Right cardiac atrium (tissue), 5 donors: ENCODE measurements around the gene MED27. TPM values are rescaled to one million over a fixed set of nuclear protein-coding genes. Genes with fewer than 3 reads are reported as not detected.

Experiments used
- ATAC-seq, 2 donors: fragments of 200-7000 bp; cut with Tn5 transposase; one replicate each; pipeline versions ENCODE4 v1.8.0 to v1.9.1; 2020; ENCODE audit warnings: moderate library complexity in 2 of 2, mild to moderate bottlenecking in 1 of 2
- DNase-seq, 3 donors: peaks; one replicate each; pipeline ENCODE4 v3.0.0-alpha.2; 2020
- H3K27ac ChIP-seq: one replicate; pipeline ENCODE4 v1.5.1; 2013; ENCODE audit warnings: mild to moderate bottlenecking, low read length, control low read depth, moderate library complexity
- H3K27me3 ChIP-seq: one replicate; pipeline ENCODE4 v1.6.1; 2013; ENCODE audit not compliant: control insufficient read depth, insufficient read depth
- H3K4me1 ChIP-seq: one replicate; pipeline ENCODE4 v1.6.1; 2013; ENCODE audit warnings: low read length; ENCODE audit not compliant: control insufficient read depth, insufficient read depth
- H3K4me3 ChIP-seq: one replicate; pipeline ENCODE4 v1.5.1; 2013; ENCODE audit warnings: low read length, control low read depth
- H3K9me3 ChIP-seq: one replicate; pipeline ENCODE4 v1.6.1; 2013; ENCODE audit warnings: low read length; ENCODE audit not compliant: control insufficient read depth
- WGBS: extraction: QIAGEN DNeasy Blood & Tissue Kit; methylation state at CpG from one replicate; pipeline ENCODE4 v1.1.7; 2013; 5-methylcytosine and 5-hydroxymethylcytosine counted together
- intact Hi-C, 4 donors: fragments of 100-400 bp; cut with DNase I; formaldehyde crosslinking; loops; one replicate each; pipeline versions ENCODE4 v1.11.0 to v1.14.0; 2022 to 2023
- polyA plus RNA-seq: library from polyadenylated mRNA; stranded (reverse); fragments of 200-250 nt; gene quantifications from one replicate; pipeline ENCODE4 v1.2.3, GENCODE V29; 2013
- total RNA-seq, 4 donors: library from RNA; stranded (reverse); fragmentation: NEBNext Ultra II Directional; extraction: Animal tissue kit (Norgen Biotek cat#: 25700); gene quantifications; one replicate each; pipeline ENCODE4 v1.2.1, GENCODE V29; 2021
- donor health status: healthy with polysubstance abuse.
- donor health status: DM: no; HTN: yes; CAD: no.
- donor health status: DM: no; HTN: no; CAD: no.
- donor health status: DM: no; HTN: yes; CAD: no; lungs with severe emphysema.
- donor health status: DM: yes; HTN: yes; CAD: no.

MED27 gene
- total and polyA plus RNA-seq, 5 donors, result 19.9 to 22.7 (median 21.2) TPM

- Histone ChIP-seq H3K27me3 (peaks cover 3% of the 10 kb centered on the region), H3K4me3 (no peak overlapping the region), H3K27ac (no peak overlapping the region), H3K4me1 (no peaks in the 10 kb centered on the region), H3K9me3 (no peaks in the 10 kb centered on the region)
- ATAC-seq (peak; percentile 81 to 86), DNase-seq (peak; percentile 64 to 85 (median 85))
- intact Hi-C loops, result loop anchor here in 1 of 4 donors (10.0 kb wide), 1 partner anchor 61 kb away; no protein-coding TSS in a partner anchor
- 32% methylated on average over 18 of the region's 18 CpGs for WGBS
These were observed 34.5 kb upstream of the MED27 start for GRCh38 chr9:132114102-132114707.

DNA sequence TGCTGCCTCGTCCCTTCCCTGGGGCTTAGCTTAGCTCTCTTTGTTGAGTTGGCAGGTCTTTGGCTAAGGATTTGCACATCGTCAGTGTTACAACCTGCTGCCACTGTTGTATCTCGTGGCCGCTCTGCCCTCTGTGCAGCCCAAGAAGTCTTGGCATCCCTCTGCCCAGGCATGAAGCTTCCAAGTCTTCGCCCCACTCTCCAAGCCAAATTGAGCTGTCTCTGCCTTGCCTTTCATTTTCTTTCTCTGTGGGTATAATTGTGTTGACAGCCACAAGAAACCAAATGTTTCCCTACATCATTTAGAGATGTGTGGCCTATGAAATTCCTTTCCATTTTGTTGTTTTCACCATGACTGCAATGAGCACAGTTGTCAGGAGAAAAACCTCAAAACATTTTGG is 29.6 kb upstream of the MED27 start:
- Histone ChIP-seq H3K27ac (no peak overlapping the region), H3K4me1 (no peaks in the 10 kb centered on the region), H3K4me3 (no peak overlapping the region), H3K9me3 (no peaks in the 10 kb centered on the region), H3K27me3 (no peaks in the 10 kb centered on the region)
- no peak for DNase-seq
- intact Hi-C loops, result no loop called here
- WGBS, result 65% methylated on average over 5 of the region's 5 CpGs
- no peak for ATAC-seq

DNA sequence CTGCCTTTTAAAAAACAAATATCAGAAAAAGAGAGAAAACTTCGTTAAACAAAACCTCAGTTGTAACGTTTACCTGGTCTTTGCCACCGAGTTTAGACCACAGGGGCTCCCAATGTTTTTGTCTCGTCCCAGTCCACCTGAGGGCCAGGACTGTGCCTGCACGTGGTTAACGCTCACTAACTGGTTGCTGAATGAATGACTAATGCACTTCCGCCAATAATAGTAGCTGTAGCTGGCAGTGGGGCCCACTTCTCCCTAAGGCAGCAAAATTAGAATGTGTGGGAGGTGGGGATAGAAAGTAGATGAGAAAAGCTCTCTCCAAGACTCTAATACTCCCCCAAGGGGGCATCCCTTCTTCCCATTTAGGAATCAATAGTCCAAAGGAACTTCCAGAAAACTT is 29.1 kb upstream of the MED27 start:
- ATAC-seq (no peak), DNase-seq (no peak)
- H3K27me3 ChIP-seq, result no peaks in the 10 kb centered on the region
- WGBS, result 67% methylated on average over 7 of the region's 7 CpGs
- no peaks in the 10 kb centered on the region for H3K9me3 ChIP-seq
- intact Hi-C loops, result no loop called here
- H3K27ac ChIP-seq, result no peak overlapping the region
- no peak overlapping the region for H3K4me3 ChIP-seq
- H3K4me1 ChIP-seq, result no peaks in the 10 kb centered on the region

DNA sequence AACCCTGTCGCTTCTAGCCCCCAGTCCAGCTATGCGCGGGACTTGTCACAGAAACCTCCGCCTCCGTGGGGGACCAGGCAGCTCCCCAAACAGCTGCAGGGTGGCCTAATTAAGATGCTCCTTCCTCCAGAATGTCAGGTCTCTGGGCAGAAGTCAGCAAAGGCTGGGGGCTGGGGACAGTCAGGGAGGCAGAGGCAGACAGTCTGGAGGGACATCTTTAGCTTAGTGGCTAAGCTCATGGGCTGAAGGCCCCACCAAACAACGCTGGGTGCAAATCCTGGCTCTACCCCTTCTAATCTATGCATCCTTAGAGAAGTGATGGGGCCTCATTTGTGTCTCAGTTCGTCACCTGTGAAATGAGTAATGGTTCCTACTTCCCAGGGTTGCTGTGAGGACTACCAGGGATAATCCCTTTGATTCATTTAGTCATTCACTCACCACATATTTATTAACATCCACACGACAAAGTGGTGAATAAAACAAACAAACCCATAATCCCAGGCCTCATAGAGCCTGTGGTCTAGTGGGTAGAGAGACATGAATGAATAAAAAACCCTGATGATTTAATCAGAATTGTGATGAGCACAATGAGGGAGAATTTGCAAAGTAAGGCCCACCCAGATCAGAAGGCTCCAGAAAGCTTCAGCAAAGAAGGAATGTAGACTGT is 20.2 kb upstream of the MED27 start:
- ATAC-seq (no peak), DNase-seq (no peak)
- Histone ChIP-seq H3K4me3 (no peak overlapping the region), H3K9me3 (no peaks in the 10 kb centered on the region), H3K4me1 (no peaks in the 10 kb centered on the region), H3K27ac (no peak overlapping the region), H3K27me3 (no peaks in the 10 kb centered on the region)
- WGBS, result 62% methylated on average over 8 of the region's 8 CpGs
- intact Hi-C loops, result no loop called here

- Histone ChIP-seq H3K4me3 (no peak overlapping the region), H3K9me3 (no peaks in the 10 kb centered on the region), H3K27me3 (no peaks in the 10 kb centered on the region), H3K4me1 (no peaks in the 10 kb centered on the region), H3K27ac (no peak overlapping the region)
- ATAC-seq, result no peak
- WGBS, result 74% methylated on average over 7 of the region's 7 CpGs
- no peak for DNase-seq
- intact Hi-C loops, result no loop called here
These were observed 19.5 kb upstream of the MED27 start for GRCh38 chr9:132099167-132099566.

DNA sequence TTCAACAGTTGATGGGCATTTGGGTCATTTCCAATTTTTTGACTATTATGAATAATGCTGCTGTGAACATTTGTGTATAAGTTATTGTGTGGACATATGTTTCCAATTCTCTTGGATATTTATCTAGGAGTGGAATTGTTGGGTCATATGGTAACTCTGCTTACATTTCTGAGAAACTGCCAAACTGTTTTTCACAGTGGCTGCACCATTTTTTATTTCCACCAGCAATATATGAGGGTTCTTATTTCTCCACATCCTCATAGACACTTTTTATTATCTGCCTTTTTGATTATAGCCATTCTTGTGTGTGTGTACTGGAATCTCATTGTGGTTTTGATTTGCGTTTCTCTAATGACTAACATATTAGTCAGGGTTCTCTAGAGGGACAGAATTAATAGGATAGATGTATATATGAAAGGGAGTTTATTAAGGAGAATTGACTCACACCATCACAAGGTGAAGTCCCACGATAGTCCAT is 14.7 kb upstream of the MED27 start:
- intact Hi-C loops, result no loop called here
- ATAC-seq (no peak), DNase-seq (no peak)
- H3K27me3 ChIP-seq, result no peaks in the 10 kb centered on the region
- 70% methylated on average over 2 of the region's 2 CpGs for WGBS
- no peak overlapping the region for H3K4me3 ChIP-seq
- H3K27ac ChIP-seq, result no peak overlapping the region
- no peaks in the 10 kb centered on the region for H3K9me3 ChIP-seq
- no peaks in the 10 kb centered on the region for H3K4me1 ChIP-seq

GRCh38 chr9:132090771-132091170 is 11.1 kb upstream of the MED27 start:
- Histone ChIP-seq H3K27ac (no peak overlapping the region), H3K4me1 (no peaks in the 10 kb centered on the region), H3K9me3 (no peaks in the 10 kb centered on the region), H3K4me3 (no peak overlapping the region), H3K27me3 (no peaks in the 10 kb centered on the region)
- WGBS, result 76% methylated on average over 5 of the region's 5 CpGs
- ATAC-seq (no peak), DNase-seq (no peak)
- intact Hi-C loops, result no loop called here

GRCh38 chr9:132087438-132088030 is 7.9 kb upstream of the MED27 start:
- no peak overlapping the region for H3K4me3 ChIP-seq
- no peaks in the 10 kb centered on the region for H3K27me3 ChIP-seq
- ATAC-seq (no peak), DNase-seq (no peak)
- no peaks in the 10 kb centered on the region for H3K4me1 ChIP-seq
- H3K27ac ChIP-seq, result no peak overlapping the region
- no peaks in the 10 kb centered on the region for H3K9me3 ChIP-seq
- intact Hi-C loops, result no loop called here
- 75% methylated on average over 7 of the region's 7 CpGs for WGBS

DNA sequence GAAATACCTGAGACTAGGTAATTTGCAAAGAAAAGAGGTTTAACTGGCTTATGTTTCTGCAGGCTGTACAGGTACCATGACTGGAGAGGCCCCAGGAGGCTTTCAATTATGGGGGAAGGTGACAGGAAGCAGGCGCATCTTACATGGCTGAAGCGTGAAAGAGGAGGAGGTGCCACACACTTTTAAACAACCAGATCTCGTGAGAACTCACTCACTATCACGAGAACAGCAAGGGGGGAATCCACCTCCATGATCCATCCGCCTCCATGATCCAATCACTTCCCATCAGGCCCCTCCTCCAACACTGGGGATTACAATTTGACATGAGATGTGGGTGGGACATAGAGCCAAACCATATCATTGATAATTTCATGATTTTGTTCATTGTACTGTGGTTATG is 2.5 kb upstream of the MED27 start:
- Histone ChIP-seq H3K9me3 (no peaks in the 10 kb centered on the region), H3K27ac (no peak overlapping the region), H3K4me1 (peaks cover 4% of the 10 kb centered on the region), H3K4me3 (no peak overlapping the region), H3K27me3 (no peaks in the 10 kb centered on the region)
- no peak for DNase-seq
- intact Hi-C loops, result no loop called here
- 58% methylated on average over 5 of the region's 5 CpGs for WGBS
- ATAC-seq, result no peak

GRCh38 chr9:132078699-132079356 is 839 bp downstream of the MED27 start:
- Histone ChIP-seq H3K27ac (no peak overlapping the region), H3K9me3 (no peaks in the 10 kb centered on the region), H3K4me3 (peak overlapping the region; percentile 90), H3K27me3 (no peaks in the 10 kb centered on the region), H3K4me1 (peaks cover 4% of the 10 kb centered on the region)
- WGBS, result 4% methylated on average over 12 of the region's 12 CpGs
- DNase-seq (peak in 1 of 3 donors; percentile 48), ATAC-seq (peak in 1 of 2 donors; percentile 13)
- intact Hi-C loops, result no loop called here
